H9 (cell line): Measurements from ENCODE around the gene IGFBP3. TPM values are rescaled to one million over a fixed set of nuclear protein-coding genes. Genes with fewer than 3 reads are reported as not detected.

ENCODE experiments used
- DNase-seq: peaks from one replicate; pipeline ENCODE4 v3.0.0-alpha.2; 2017
- H2AFZ ChIP-seq: one replicate; pipeline ENCODE4 v1.6.1; 2013; ENCODE audit warnings: mild to moderate bottlenecking, low read length, control low read depth, moderate library complexity
- H2AK5ac ChIP-seq: 2 replicates; pipeline ENCODE4 v1.6.1; 2013; ENCODE audit warnings: low read length, control low read depth, mixed read lengths; ENCODE audit not compliant: insufficient read length
- H2BK120ac ChIP-seq: one replicate; pipeline ENCODE4 v1.6.1; 2013; ENCODE audit warnings: low read depth, mild to moderate bottlenecking, low read length, control low read depth, inconsistent platforms; ENCODE audit not compliant: poor library complexity, severe bottlenecking
- H2BK12ac ChIP-seq: 2 replicates; pipeline ENCODE4 v1.6.1; 2013; ENCODE audit warnings: low read length, control low read depth, mixed read lengths, low read depth; ENCODE audit not compliant: insufficient read length
- H2BK15ac ChIP-seq: 2 replicates; pipeline ENCODE4 v1.6.1; 2013; ENCODE audit warnings: low read depth, low read length, control low read depth
- H2BK20ac ChIP-seq: one replicate; pipeline ENCODE4 v1.6.1; 2013; ENCODE audit warnings: low read depth, mild to moderate bottlenecking, low read length, control low read depth, inconsistent platforms; ENCODE audit not compliant: poor library complexity, severe bottlenecking
- H2BK5ac ChIP-seq: 2 replicates; pipeline ENCODE4 v1.6.1; 2013; ENCODE audit warnings: low read length, control low read depth, mixed read lengths; ENCODE audit not compliant: insufficient read length
- H3K14ac ChIP-seq: 2 replicates; pipeline ENCODE4 v1.6.1; 2013; ENCODE audit warnings: low read length, control low read depth; ENCODE audit not compliant: insufficient read depth
- H3K18ac ChIP-seq: 2 replicates; pipeline ENCODE4 v1.6.1; 2013; ENCODE audit warnings: low read depth, mild to moderate bottlenecking, mixed read lengths, low read length, control low read depth; ENCODE audit not compliant: insufficient read length
- H3K23ac ChIP-seq: 2 replicates; pipeline ENCODE4 v1.6.1; 2013; ENCODE audit warnings: low read length, control low read depth, mixed read lengths, low read depth; ENCODE audit not compliant: insufficient read length
- H3K23me2 ChIP-seq: 2 replicates; pipeline ENCODE4 v1.6.1; 2013; ENCODE audit warnings: low read depth, mild to moderate bottlenecking, mixed read lengths, low read length, control low read depth; ENCODE audit not compliant: insufficient read length, poor library complexity, severe bottlenecking
- H3K27ac ChIP-seq: 2 replicates; pipeline ENCODE4 v1.5.1; 2013; ENCODE audit warnings: low read length, control low read depth, mixed read lengths, low read depth; ENCODE audit not compliant: insufficient read length
- H3K27me3 ChIP-seq: 2 replicates; pipeline ENCODE4 v1.6.1; 2013; ENCODE audit warnings: low read length, control low read depth, inconsistent platforms; ENCODE audit not compliant: insufficient read depth
- H3K4ac ChIP-seq: 2 replicates; pipeline ENCODE4 v1.6.1; 2013; ENCODE audit warnings: low read depth, mild to moderate bottlenecking, control low read depth, inconsistent platforms, low read length, moderate library complexity
- H3K4me1 ChIP-seq: 2 replicates; pipeline ENCODE4 v1.6.1; 2013; ENCODE audit warnings: low read length, control low read depth, inconsistent platforms; ENCODE audit not compliant: insufficient read depth
- H3K4me2 ChIP-seq: 2 replicates; pipeline ENCODE4 v1.6.1; 2013; ENCODE audit warnings: low read length, control low read depth, mixed read lengths; ENCODE audit not compliant: insufficient read length, insufficient read depth
- H3K56ac ChIP-seq: 2 replicates; pipeline ENCODE4 v1.6.1; 2013; ENCODE audit warnings: low read depth, mild to moderate bottlenecking, mixed read lengths, low read length, control low read depth; ENCODE audit not compliant: insufficient read length
- H3K79me1 ChIP-seq: 2 replicates; pipeline ENCODE4 v1.6.1; 2013; ENCODE audit warnings: low read depth, mild to moderate bottlenecking, moderate library complexity, low read length, control low read depth, inconsistent platforms; ENCODE audit not compliant: insufficient read depth, poor library complexity, severe bottlenecking
- H3K79me2 ChIP-seq: 2 replicates; pipeline ENCODE4 v1.6.1; 2013; ENCODE audit warnings: low read length, control low read depth, inconsistent platforms; ENCODE audit not compliant: insufficient read depth
- H3K9ac ChIP-seq: 2 replicates; pipeline ENCODE4 v1.6.1; 2013; ENCODE audit warnings: low read length, control low read depth, mixed read lengths; ENCODE audit not compliant: insufficient read length; ENCODE audit errors: extremely low read depth
- H3K9me3 ChIP-seq: one replicate; pipeline ENCODE4 v1.6.1; 2013; ENCODE audit warnings: low read depth, low read length, inconsistent platforms; ENCODE audit not compliant: control insufficient read depth
- H3T11ph ChIP-seq: one replicate; pipeline ENCODE4 v1.6.1; 2013; ENCODE audit warnings: mild to moderate bottlenecking, low read length, control low read depth, inconsistent platforms
- H4K20me1 ChIP-seq: one replicate; pipeline ENCODE4 v1.6.1; 2013; ENCODE audit not compliant: control insufficient read depth, insufficient read length, insufficient read depth
- H4K5ac ChIP-seq: 2 replicates; pipeline ENCODE4 v1.6.1; 2013; ENCODE audit warnings: low read depth, mild to moderate bottlenecking, mixed read lengths, low read length, control low read depth; ENCODE audit not compliant: insufficient read length
- H4K8ac ChIP-seq: replicated peaks from 2 replicates; pipeline ENCODE4 v1.6.1; 2013; ENCODE audit warnings: low read length, control low read depth, mixed read lengths, low read depth; ENCODE audit not compliant: insufficient read length
- H4K91ac ChIP-seq: 2 replicates; pipeline ENCODE4 v1.6.1; 2013; ENCODE audit warnings: low read depth, mild to moderate bottlenecking, moderate library complexity, mixed read lengths, low read length, control low read depth; ENCODE audit not compliant: insufficient read length
- H3K27ac Mint-ChIP-seq, 3 experiments: 2 replicates in 2 of 3; 3 replicates in 1 of 3; pipeline ENCODE4 v1.8.0; 2020 to 2021; ENCODE audit warnings: mixed read lengths in 3 of 3, mild to moderate bottlenecking in 1 of 3, moderate library complexity in 1 of 3
- H3K27me3 Mint-ChIP-seq: 2 replicates; pipeline ENCODE4 v1.8.0; 2021; ENCODE audit warnings: low read depth, mild to moderate bottlenecking, moderate library complexity, mixed read lengths
- H3K36me3 Mint-ChIP-seq, 3 experiments: 2 replicates in 2 of 3; 3 replicates in 1 of 3; pipeline ENCODE4 v1.8.0; 2020 to 2021; ENCODE audit warnings: low read depth in 3 of 3, mixed read lengths in 3 of 3; ENCODE audit not compliant: insufficient read depth in 1 of 3
- H3K4me1 Mint-ChIP-seq, 2 experiments: 2 replicates each; pipeline ENCODE4 v1.8.0; 2020; ENCODE audit warnings: mixed read lengths in 2 of 2
- H3K4me3 Mint-ChIP-seq, 2 experiments: 2 replicates in 1 of 2; 3 replicates in 1 of 2; pipeline ENCODE4 v1.8.0; 2020 to 2021; ENCODE audit warnings: mild to moderate bottlenecking in 2 of 2, mixed read lengths in 2 of 2, moderate library complexity in 1 of 2
- H3K9me3 Mint-ChIP-seq, 2 experiments: 2 replicates in 1 of 2; 3 replicates in 1 of 2; pipeline ENCODE4 v1.8.0; 2020; ENCODE audit warnings: mild to moderate bottlenecking in 2 of 2, mixed read lengths in 2 of 2, moderate library complexity in 1 of 2
- WGBS: extraction: QIAGEN DNeasy Blood & Tissue Kit; methylation state at CpG from one replicate; pipeline ENCODE4 v1.1.7; 2013; ENCODE audit warnings: missing lambda C conversion rate, low lambda C conversion rate, mixed read lengths; ENCODE audit not compliant: insufficient read length; ENCODE audit errors: extremely low coverage; 5-methylcytosine and 5-hydroxymethylcytosine counted together
- total RNA-seq: library from RNA; stranded (reverse); gene quantifications from 2 replicates; pipeline ENCODE4 v1.2.1, GENCODE V29; 2021
- TF ChIP-seq, protein P1 (sequence below): fragments of 200-600 bp; sonication (generic); conservative IDR thresholded peaks from 3 replicates; pipeline ENCODE4 v1.8.0; 2021; ENCODE audit warnings: antibody characterized with exemption, mild to moderate bottlenecking

IGFBP3 gene
- total RNA-seq, 1 experiment from 2014 or later, result 10.0 TPM

GRCh38 chr7:45921699-45922519 lies 837 bp upstream of the IGFBP3 start:
- Histone ChIP-seq H4K5ac (no peak overlapping the region), H3K79me1 (no peaks in the 10 kb centered on the region), H2BK120ac (no peak overlapping the region), H3T11ph (no peak overlapping the region), H3K4ac (no peak overlapping the region), H2BK5ac (no peak overlapping the region), H3K23me2 (peaks cover 14% of the 10 kb centered on the region), H3K27me3 (peaks cover 31% of the 10 kb centered on the region; the same call in 1 of the 2 replicates), H3K56ac (no peak overlapping the region), H2BK20ac (no peak overlapping the region), H4K20me1 (no peaks in the 10 kb centered on the region), H3K4me2 (peak overlapping the region; percentile 71), H3K79me2 (no peaks in the 10 kb centered on the region), H4K91ac (no peak overlapping the region), H2AK5ac (no peak overlapping the region), H3K9ac (no peak overlapping the region), H3K27ac (no peak overlapping the region), H2AFZ (no peak overlapping the region), H3K23ac (no peak overlapping the region), H3K4me1 (peaks cover 5% of the 10 kb centered on the region; the same call in 1 of the 2 replicates), H3K9me3 (no peaks in the 10 kb centered on the region), H2BK12ac (no peak overlapping the region), H4K8ac (no peak overlapping the region), H3K18ac (no peak overlapping the region), H3K14ac (no peak overlapping the region), H2BK15ac (no peak overlapping the region)
- Mint-ChIP-seq H3K36me3 (no peaks in the 10 kb centered on the region; a peak in 1 of 7 replicates), H3K9me3 (peaks cover 2 to 4% of the 10 kb centered on the region in 2 experiments; a peak in 2 of 5 replicates), H3K27ac (no peak overlapping the region), H3K4me1 (peaks cover 43 to 52% of the 10 kb centered on the region in 2 experiments), H3K4me3 (peak overlapping the region; percentile 61 to 76), H3K27me3 (peaks cover 69% of the 10 kb centered on the region)
- no CpG with 5 or more reads among the region's 36 CpGs for WGBS
- TF ChIP-seq, protein P1, sequence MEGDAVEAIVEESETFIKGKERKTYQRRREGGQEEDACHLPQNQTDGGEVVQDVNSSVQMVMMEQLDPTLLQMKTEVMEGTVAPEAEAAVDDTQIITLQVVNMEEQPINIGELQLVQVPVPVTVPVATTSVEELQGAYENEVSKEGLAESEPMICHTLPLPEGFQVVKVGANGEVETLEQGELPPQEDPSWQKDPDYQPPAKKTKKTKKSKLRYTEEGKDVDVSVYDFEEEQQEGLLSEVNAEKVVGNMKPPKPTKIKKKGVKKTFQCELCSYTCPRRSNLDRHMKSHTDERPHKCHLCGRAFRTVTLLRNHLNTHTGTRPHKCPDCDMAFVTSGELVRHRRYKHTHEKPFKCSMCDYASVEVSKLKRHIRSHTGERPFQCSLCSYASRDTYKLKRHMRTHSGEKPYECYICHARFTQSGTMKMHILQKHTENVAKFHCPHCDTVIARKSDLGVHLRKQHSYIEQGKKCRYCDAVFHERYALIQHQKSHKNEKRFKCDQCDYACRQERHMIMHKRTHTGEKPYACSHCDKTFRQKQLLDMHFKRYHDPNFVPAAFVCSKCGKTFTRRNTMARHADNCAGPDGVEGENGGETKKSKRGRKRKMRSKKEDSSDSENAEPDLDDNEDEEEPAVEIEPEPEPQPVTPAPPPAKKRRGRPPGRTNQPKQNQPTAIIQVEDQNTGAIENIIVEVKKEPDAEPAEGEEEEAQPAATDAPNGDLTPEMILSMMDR, result peak; percentile 95
- peak; percentile 81 for DNase-seq
